Ishikawa (cell line): ENCODE measurements around the gene TRIM33.

Experiments used
- EGR1 ChIP-seq: IDR thresholded peaks from 2 replicates; pipeline ENCODE4 v1.6.1; 2012
- MAX ChIP-seq: IDR thresholded peaks from 2 replicates; pipeline ENCODE4 v1.6.1; 2012
- TAF1 ChIP-seq: IDR thresholded peaks from 2 replicates; pipeline ENCODE4 v1.6.1; 2012; ENCODE audit warnings: low read depth, mild to moderate bottlenecking
- TEAD4 ChIP-seq: IDR thresholded peaks from 2 replicates; pipeline ENCODE4 v1.6.1; 2012

DNA sequence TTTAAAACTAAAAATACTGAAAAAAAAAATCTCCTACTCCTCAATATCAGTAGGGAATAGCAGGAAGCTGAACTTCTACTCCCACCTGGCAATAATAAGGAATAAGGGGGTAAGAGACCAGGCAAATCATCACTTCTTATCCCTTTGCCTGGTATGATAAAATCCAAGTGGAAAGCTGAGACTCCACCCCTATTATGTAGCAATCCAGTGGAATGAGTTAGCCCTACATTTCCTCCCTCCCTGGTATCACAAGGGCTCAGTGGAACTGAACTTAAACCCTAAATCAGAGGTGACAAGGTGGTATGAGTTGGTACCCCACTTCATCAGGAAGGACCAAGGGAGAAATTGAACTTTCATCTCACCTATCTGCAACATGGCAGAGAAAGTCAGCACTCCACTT, 25.7 kb downstream of the TRIM33 start:
- no peak for TF ChIP-seq TEAD4
- TF ChIP-seq EGR1 = no peak
- no peak for TF ChIP-seq TAF1
- no peak for TF ChIP-seq MAX
